PC-3 (cell line): ENCODE data around the gene SLC12A2. TPM values are rescaled to one million over a fixed set of nuclear protein-coding genes. Genes with fewer than 3 reads are reported as not detected.

Experiments
- ATAC-seq: fragments of 200-7000 bp; cut with Tn5 transposase; 2 replicates; pipeline ENCODE4 v1.9.1; 2020; ENCODE audit warnings: mild to moderate bottlenecking, moderate library complexity
- BruUV-seq: library from RNA; stranded (reverse); fragments of 400-500 nt; replicated peaks from 2 replicates; lab custom pipeline; 2021; lab: Mats Ljungman, UMichigan
- CTCF ChIA-PET: fragments of 300-600 bp; sonication (Branson Sonifier 250); formaldehyde crosslinking; loops from one replicate; lab custom pipeline; 2022; ENCODE audit warnings: antibody characterized with exemption; lab: Charles Lee
- POLR2A ChIA-PET: fragments of 300-600 bp; sonication (Branson Sonifier 250); formaldehyde crosslinking; loops from one replicate; lab custom pipeline; 2022; ENCODE audit warnings: antibody characterized with exemption; ENCODE audit not compliant: unreplicated experiment; lab: Charles Lee
- DNase-seq: peaks from one replicate; pipeline ENCODE4 v3.0.0-alpha.2; 2015
- H2AFZ ChIP-seq: fragments of 300-600 bp; sonication (generic); 2 replicates; pipeline ENCODE4 v1.6.0; 2016; ENCODE audit warnings: antibody characterized with exemption, low read length
- H3F3A ChIP-seq: fragments of 300-600 bp; sonication (generic); one replicate; pipeline ENCODE4 v1.6.0; 2017; ENCODE audit warnings: antibody characterized with exemption, low read length, control low read depth, mild to moderate bottlenecking; ENCODE audit not compliant: unreplicated experiment
- H3K27ac ChIP-seq: fragments of 300-600 bp; sonication (generic); 2 replicates; pipeline ENCODE4 v1.5.1; 2016; ENCODE audit warnings: mild to moderate bottlenecking, low read length
- H3K27me3 ChIP-seq: fragments of 300-600 bp; sonication (generic); 2 replicates; pipeline ENCODE4 v1.6.1; 2016; ENCODE audit warnings: low read length, mixed read lengths
- H3K36me3 ChIP-seq: fragments of 300-600 bp; sonication (generic); 2 replicates; pipeline ENCODE4 v1.6.1; 2016; ENCODE audit warnings: low read depth, mixed run types, low read length, mixed read lengths
- H3K4me1 ChIP-seq: fragments of 300-600 bp; sonication (generic); 2 replicates; pipeline ENCODE4 v1.5.1; 2016; ENCODE audit warnings: low read length; ENCODE audit not compliant: insufficient read depth
- H3K4me2 ChIP-seq: fragments of 300-600 bp; sonication (generic); 2 replicates; pipeline ENCODE4 v1.6.0; 2016; ENCODE audit warnings: low read length
- H3K4me3 ChIP-seq: fragments of 300-600 bp; sonication (generic); 2 replicates; pipeline ENCODE4 v1.5.1; 2016; ENCODE audit warnings: mild to moderate bottlenecking, low read length, mixed read lengths
- H3K79me2 ChIP-seq: fragments of 300-600 bp; sonication (generic); 2 replicates; pipeline ENCODE4 v1.6.1; 2017; ENCODE audit warnings: low read length, mixed read lengths
- H3K9ac ChIP-seq: fragments of 300-600 bp; sonication (generic); 2 replicates; pipeline ENCODE4 v1.6.0; 2016; ENCODE audit warnings: mild to moderate bottlenecking, low read length
- H3K9me2 ChIP-seq: fragments of 300-600 bp; sonication (generic); replicated peaks from 2 replicates; pipeline ENCODE4 v1.6.1; 2016; ENCODE audit warnings: mixed run types, low read length, mixed read lengths
- H3K9me3 ChIP-seq: fragments of 300-600 bp; sonication (generic); 2 replicates; pipeline ENCODE4 v1.6.1; 2016; ENCODE audit warnings: low read length, mixed read lengths
- H4K20me1 ChIP-seq: fragments of 300-600 bp; sonication (generic); 2 replicates; pipeline ENCODE4 v1.6.1; 2016; ENCODE audit warnings: low read length, mixed read lengths
- CTCF ChIP-seq: fragments of 300-600 bp; sonication (generic); conservative IDR thresholded peaks from 2 replicates; pipeline ENCODE4 v1.5.1; 2017; ENCODE audit warnings: antibody characterized with exemption, low read depth, mild to moderate bottlenecking, low read length
- EZH2 ChIP-seq: fragments of 300-600 bp; sonication (generic); IDR thresholded peaks from one replicate; pipeline ENCODE4 v1.6.1; 2017; ENCODE audit warnings: antibody characterized with exemption, mild to moderate bottlenecking, low read length; ENCODE audit not compliant: unreplicated experiment
- EZH2phosphoT487 ChIP-seq: fragments of 300-600 bp; sonication (generic); IDR thresholded peaks from 2 replicates; pipeline ENCODE4 v1.6.1; 2018; ENCODE audit warnings: mild to moderate bottlenecking, antibody characterized with exemption, low read length, borderline replicate concordance
- intact Hi-C: fragments of 100-400 bp; cut with micrococcal nuclease; formaldehyde crosslinking; loops from 2 replicates; pipeline ENCODE4 v1.9.0; 2023
- total RNA-seq: library from RNA; depleted of rRNA; stranded (reverse); fragments of >200 nt; gene quantifications from 2 replicates; pipeline ENCODE4 v1.2.3, GENCODE V29; 2014

SLC12A2 gene
- total RNA-seq, 1 experiment from 2014 or later = 33.9 TPM

GRCh38 chr5:128036950-128037349 lies 46.6 kb upstream of the SLC12A2 start:
- H3K79me2 ChIP-seq = no peaks in the 10 kb centered on the region
- H3K9ac ChIP-seq = no peak overlapping the region
- H2AFZ ChIP-seq = no peak overlapping the region
- H3K36me3 ChIP-seq = 0 out of 2 replicates have a peak, but pooled peaks cover 3% of the 10 kb centered on the region
- BruUV-seq = no TSS peak
- H3K4me1 ChIP-seq = peaks cover 27% of the 10 kb centered on the region
- ChIA-PET POLR2A (no interaction called here), CTCF (no interaction called here)
- no peaks in the 10 kb centered on the region for H3K9me2 ChIP-seq
- no peaks in the 10 kb centered on the region for H3K9me3 ChIP-seq
- H3K4me2 ChIP-seq = no peak overlapping the region
- H3K4me3 ChIP-seq = no peak overlapping the region
- ATAC-seq (no peak), DNase-seq (peak; percentile 55)
- H4K20me1 ChIP-seq = no peaks in the 10 kb centered on the region
- H3K27me3 ChIP-seq = no peaks in the 10 kb centered on the region
- no peak overlapping the region for H3K27ac ChIP-seq
- intact Hi-C loops = loop anchor here (5.0 kb wide), 4 partner anchors 40 to 280 kb away; no protein-coding TSS in a partner anchor
- H3F3A ChIP-seq = no peaks in the 10 kb centered on the region
- TF ChIP-seq CTCF = no peak
- TF ChIP-seq EZH2 = no peak
- no peak for TF ChIP-seq EZH2phosphoT487

GRCh38 chr5:128038643-128039042 lies 44.9 kb upstream of the SLC12A2 start:
- Histone ChIP-seq H3K36me3 (no peaks in the 10 kb centered on the region), H3K4me2 (peak overlapping the region; percentile 71), H3K4me1 (peaks cover 27% of the 10 kb centered on the region), H2AFZ (no peak overlapping the region), H3K4me3 (no peak overlapping the region), H3K9ac (0 out of 2 replicates have a peak overlapping the region, but pooled peaks have one; percentile 33), H3K9me2 (no peaks in the 10 kb centered on the region), H3K27me3 (no peaks in the 10 kb centered on the region), H3K79me2 (no peaks in the 10 kb centered on the region), H3K27ac (peak overlapping the region; percentile 79), H3K9me3 (no peaks in the 10 kb centered on the region), H3F3A (no peaks in the 10 kb centered on the region), H4K20me1 (no peaks in the 10 kb centered on the region)
- ChIA-PET CTCF (interaction anchor here (0.6 kb wide), 2 partner anchors 45 to 53 kb away, joined by 3 read pairs; no protein-coding TSS in a partner anchor), POLR2A (interaction anchor here (0.6 to 0.7 kb wide), 7 partner anchors 43 to 1688 kb away, joined by 3 to 6 read pairs (median 4); no protein-coding TSS in a partner anchor)
- no TSS peak for BruUV-seq
- intact Hi-C loops = loop anchor here (1.0 to 5.0 kb wide), 9 partner anchors 14 to 281 kb away; partner anchors contain the start of gene SLC12A2
- peak; percentile 80 for ATAC-seq
- TF ChIP-seq CTCF (no peak), EZH2phosphoT487 (no peak)
- peak; percentile 79 for DNase-seq

GRCh38 chr5:128040927-128041326 lies 42.6 kb upstream of the SLC12A2 start:
- H3K4me2 ChIP-seq = no peak overlapping the region
- no TSS peak for BruUV-seq
- H3K4me3 ChIP-seq = no peak overlapping the region
- TF ChIP-seq EZH2phosphoT487 = no peak
- TF ChIP-seq EZH2 = no peak
- no peak for TF ChIP-seq CTCF
- H3K4me1 ChIP-seq = peaks cover 27% of the 10 kb centered on the region
- H3K9me2 ChIP-seq = no peaks in the 10 kb centered on the region
- no peaks in the 10 kb centered on the region for H3K9me3 ChIP-seq
- no peaks in the 10 kb centered on the region for H3K79me2 ChIP-seq
- CTCF ChIA-PET = interaction anchor here (0.6 kb wide), 1 partner anchor 43 kb away, joined by 5 read pairs; no protein-coding TSS in a partner anchor
- no peaks in the 10 kb centered on the region for H3K36me3 ChIP-seq
- no peak overlapping the region for H3K9ac ChIP-seq
- no peak for ATAC-seq
- H2AFZ ChIP-seq = no peak overlapping the region
- no peaks in the 10 kb centered on the region for H4K20me1 ChIP-seq
- DNase-seq = no peak
- no peaks in the 10 kb centered on the region for H3F3A ChIP-seq
- intact Hi-C loops = no loop called here
- no peak overlapping the region for H3K27ac ChIP-seq
- H3K27me3 ChIP-seq = no peaks in the 10 kb centered on the region
- POLR2A ChIA-PET = no interaction called here
